OCI-M1 (cell line): Measurements from ENCODE around the gene NAT8.
"Not testable (repeated sequence)": the region's sequence is repeated elsewhere in the genome, so short reads cannot be mapped to it uniquely, and the experiment has no call there.

ENCODE experiments used
- DNase-seq: peaks from one replicate; lab custom pipeline; 2025; lab: John Stamatoyannopoulos, UW

The NAT8 gene

GRCh38 chr2:73642338-73643018 lies at the start of gene NAT8:
TSS of gene NAT8 (minus strand) at chr2:73642422. CDS start at chr2:73641628, 794 bp downstream.
- no peak for DNase-seq

- peak; percentile 60 for DNase-seq
These were observed 48.3 kb upstream of the NAT8 start for GRCh38 chr2:73690372-73691088.

GRCh38 chr2:73688494-73688893 lies 46.3 kb upstream of the NAT8 start:
- not testable (repeated sequence) for DNase-seq

- no peak for DNase-seq
These were observed 43.7 kb upstream of the NAT8 start for GRCh38 chr2:73685764-73686438.

- DNase-seq, result peak; percentile 9
These were observed 42.7 kb upstream of the NAT8 start for GRCh38 chr2:73684905-73685304.

GRCh38 chr2:73684325-73684724 lies 42.1 kb upstream of the NAT8 start:
- not testable (repeated sequence) for DNase-seq

- peak; percentile 58 for DNase-seq
These were observed 37.8 kb upstream of the NAT8 start for GRCh38 chr2:73679951-73680571.

GRCh38 chr2:73679237-73679636 lies 37.0 kb upstream of the NAT8 start:
- not testable (repeated sequence) for DNase-seq

- not testable (repeated sequence) for DNase-seq
These were observed 35.8 kb upstream of the NAT8 start for GRCh38 chr2:73678008-73678407.

GRCh38 chr2:73676211-73676610 lies 34.0 kb upstream of the NAT8 start:
- not testable (repeated sequence) for DNase-seq

- DNase-seq, result not testable (repeated sequence)
These were observed 32.5 kb upstream of the NAT8 start for GRCh38 chr2:73674696-73675157.

GRCh38 chr2:73669976-73670375 lies 27.8 kb upstream of the NAT8 start:
- not testable (repeated sequence) for DNase-seq

- DNase-seq, result not testable (repeated sequence)
These were observed 25.0 kb upstream of the NAT8 start for GRCh38 chr2:73667239-73667638.

GRCh38 chr2:73654175-73654574 lies 12.0 kb upstream of the NAT8 start:
- no peak for DNase-seq

- no peak for DNase-seq
These were observed 10.1 kb upstream of the NAT8 start for GRCh38 chr2:73652348-73652747.

- no peak for DNase-seq
These were observed 9.5 kb upstream of the NAT8 start for GRCh38 chr2:73651591-73652230.

GRCh38 chr2:73647690-73648089 lies 5.5 kb upstream of the NAT8 start:
- not testable (repeated sequence) for DNase-seq

GRCh38 chr2:73641767-73642062 lies 507 bp downstream of the NAT8 start:
- DNase-seq, result no peak

GRCh38 chr2:73640946-73641766 lies 1.1 kb downstream of the NAT8 start:
- DNase-seq, result no peak

- peak; percentile 2 for DNase-seq
These were observed 1.7 kb downstream of the NAT8 start for GRCh38 chr2:73640511-73640911.

GRCh38 chr2:73638429-73638828 lies 3.8 kb downstream of the NAT8 start:
- DNase-seq, result no peak
